A673 (cell line): Measurements from ENCODE around the gene DDIT4L. TPM values are rescaled to one million over a fixed set of nuclear protein-coding genes. Genes with fewer than 3 reads are reported as not detected.

Experiments used
- BruUV-seq: library from RNA; stranded (reverse); fragments of 400-500 nt; replicated peaks from 2 replicates; lab custom pipeline; 2021; lab: Mats Ljungman, UMichigan
- CTCF ChIA-PET: fragments of 300-600 bp; sonication (Branson Sonifier 250); formaldehyde crosslinking; loops from one replicate; lab custom pipeline; 2022; ENCODE audit warnings: antibody characterized with exemption; lab: Charles Lee
- POLR2A ChIA-PET: fragments of 300-600 bp; sonication (Branson Sonifier 250); formaldehyde crosslinking; loops from one replicate; lab custom pipeline; 2022; ENCODE audit warnings: antibody characterized with exemption; ENCODE audit not compliant: low non-redundant PET; lab: Charles Lee
- DNase-seq: peaks from one replicate; pipeline ENCODE4 v3.0.0-alpha.2; 2015; ENCODE audit warnings: low spot score
- H3K27ac ChIP-seq: fragments of 200-600 bp; sonication (generic); 2 replicates; pipeline ENCODE4 v1.5.1; 2016; ENCODE audit warnings: mixed run types, low read depth, mild to moderate bottlenecking, mixed read lengths, antibody characterized with exemption, low read length; ENCODE audit not compliant: poor library complexity, severe bottlenecking
- H3K27me3 ChIP-seq: fragments of 200-600 bp; sonication (generic); replicated peaks from 2 replicates; pipeline ENCODE4 v1.6.1; 2017; ENCODE audit warnings: mixed run types, low read depth, mild to moderate bottlenecking, mixed read lengths, antibody characterized with exemption, low read length; ENCODE audit not compliant: insufficient read depth, poor library complexity
- H3K36me3 ChIP-seq: fragments of 200-600 bp; sonication (generic); 2 replicates; pipeline ENCODE4 v1.6.1; 2016; ENCODE audit warnings: mixed run types, mild to moderate bottlenecking, mixed read lengths, antibody characterized with exemption, low read length; ENCODE audit not compliant: insufficient read depth, poor library complexity, severe bottlenecking
- H3K4me1 ChIP-seq: fragments of 200-600 bp; sonication (generic); 2 replicates; pipeline ENCODE4 v1.6.1; 2017; ENCODE audit warnings: mixed run types, mild to moderate bottlenecking, mixed read lengths, antibody characterized with exemption, low read length; ENCODE audit not compliant: insufficient read depth, poor library complexity, severe bottlenecking
- H3K4me3 ChIP-seq: fragments of 200-600 bp; sonication (generic); 2 replicates; pipeline ENCODE4 v1.5.1; 2016; ENCODE audit warnings: low read depth, mixed run types, mild to moderate bottlenecking, mixed read lengths, low read length; ENCODE audit not compliant: poor library complexity, severe bottlenecking
- H3K9me3 ChIP-seq: fragments of 200-600 bp; sonication (generic); 2 replicates; pipeline ENCODE4 v1.6.1; 2016; ENCODE audit warnings: mixed run types, low read depth, mild to moderate bottlenecking, mixed read lengths, antibody characterized with exemption, low read length; ENCODE audit not compliant: poor library complexity, severe bottlenecking
- CTCF ChIP-seq: fragments of 300-800, 200-600 bp; sonication (generic); conservative IDR thresholded peaks from 2 replicates; pipeline ENCODE4 v1.5.1; 2017; ENCODE audit warnings: low read depth, mild to moderate bottlenecking, antibody characterized with exemption, low read length, moderate library complexity, mixed read lengths
- EZH2 ChIP-seq: fragments of 200-600 bp; sonication (generic); IDR thresholded peaks from 2 replicates; pipeline ENCODE4 v1.6.1; 2017; ENCODE audit warnings: borderline replicate concordance, low read depth, mild to moderate bottlenecking, mixed read lengths, antibody characterized with exemption, low read length; ENCODE audit not compliant: poor library complexity, severe bottlenecking
- intact Hi-C: fragments of 100-400 bp; cut with micrococcal nuclease; formaldehyde crosslinking; loops from one replicate; pipeline ENCODE4 v1.10.0; 2022; ENCODE audit not compliant: unreplicated experiment
- total RNA-seq: library from RNA; stranded (reverse); gene quantifications from 2 replicates; pipeline ENCODE4 v1.2.3, GENCODE V29; 2021

DDIT4L gene
- total RNA-seq, 1 experiment from 2014 or later: 0.15 TPM

GRCh38 chr4:100166297-100167039 is 23.8 kb downstream of the DDIT4L start:
- Histone ChIP-seq H3K4me3 (no peak overlapping the region), H3K9me3 (peaks cover 8% of the 10 kb centered on the region), H3K27ac (no peak overlapping the region), H3K27me3 (no peaks in the 10 kb centered on the region), H3K4me1 (peaks cover 12% of the 10 kb centered on the region), H3K36me3 (no peaks in the 10 kb centered on the region)
- ChIA-PET CTCF (no interaction called here), POLR2A (no interaction called here)
- intact Hi-C loops: no loop called here
- no peak for TF ChIP-seq CTCF
- TF ChIP-seq EZH2: no peak
- DNase-seq: no peak
- no TSS peak for BruUV-seq

- TF ChIP-seq EZH2 (no peak), CTCF (no peak)
- Histone ChIP-seq H3K27me3 (no peaks in the 10 kb centered on the region), H3K4me3 (no peak overlapping the region), H3K4me1 (peaks cover 12% of the 10 kb centered on the region), H3K36me3 (no peaks in the 10 kb centered on the region), H3K9me3 (peaks cover 11% of the 10 kb centered on the region), H3K27ac (no peak overlapping the region)
- no TSS peak for BruUV-seq
- ChIA-PET CTCF (no interaction called here), POLR2A (no interaction called here)
- DNase-seq: no peak
- intact Hi-C loops: no loop called here
Observed at GRCh38 chr4:100165809-100166208, 24.5 kb downstream of the DDIT4L start.

GRCh38 chr4:100164808-100165760 is 25.2 kb downstream of the DDIT4L start:
- no TSS peak for BruUV-seq
- DNase-seq: no peak
- Histone ChIP-seq H3K4me3 (no peak overlapping the region), H3K4me1 (peaks cover 12% of the 10 kb centered on the region), H3K27me3 (no peaks in the 10 kb centered on the region), H3K9me3 (peaks cover 11% of the 10 kb centered on the region), H3K27ac (no peak overlapping the region), H3K36me3 (no peaks in the 10 kb centered on the region)
- ChIA-PET POLR2A (no interaction called here), CTCF (no interaction called here)
- intact Hi-C loops: no loop called here
- TF ChIP-seq CTCF (no peak), EZH2 (no peak)
